OCI-LY3 (cell line): ENCODE measurements around the gene SHC3.

ENCODE experiments used
- H2AFZ ChIP-seq: fragments of 200-600, 300-600 bp; shearing (Covaris generic); 2 replicates; pipeline ENCODE4 v1.6.0; 2014; ENCODE audit warnings: antibody characterized with exemption, low read depth, low read length
- H3K27ac ChIP-seq: fragments of 200-600, 300-600 bp; sonication (generic); 2 replicates; pipeline ENCODE4 v1.5.1; 2014; ENCODE audit warnings: mild to moderate bottlenecking, low read length, moderate library complexity, mixed read lengths
- H3K27me3 ChIP-seq: fragments of 200-600, 300-600 bp; sonication (generic); 2 replicates; pipeline ENCODE4 v1.6.1; 2014; ENCODE audit warnings: low read depth, low read length, mixed read lengths
- H3K36me3 ChIP-seq: fragments of 200-600, 300-600 bp; sonication (generic); replicated peaks from 2 replicates; pipeline ENCODE3; 2014; ENCODE audit warnings: low read depth, low read length, mixed read lengths
- H3K4me1 ChIP-seq: fragments of 300-600, 200-600 bp; sonication (generic); 2 replicates; pipeline ENCODE4 v1.6.1; 2014; ENCODE audit warnings: low read length, mixed read lengths
- H3K4me2 ChIP-seq: fragments of 200-600, 300-600 bp; sonication (generic); 2 replicates; pipeline ENCODE4 v1.6.1; 2014; ENCODE audit warnings: low read length, mixed read lengths
- H3K4me3 ChIP-seq: fragments of 300-600, 200-600 bp; sonication (generic); 2 replicates; pipeline ENCODE4 v1.5.1; 2014; ENCODE audit warnings: antibody characterized with exemption, mild to moderate bottlenecking, low read length, moderate library complexity
- H3K79me2 ChIP-seq: fragments of 300-600, 200-600 bp; shearing (Covaris generic); 2 replicates; pipeline ENCODE4 v1.6.1; 2014; ENCODE audit warnings: mild to moderate bottlenecking, low read length, mixed read lengths
- H3K9ac ChIP-seq: fragments of 300-600, 200-600 bp; shearing (Covaris generic); 2 replicates; pipeline ENCODE4 v1.6.0; 2014; ENCODE audit warnings: mild to moderate bottlenecking, low read length, moderate library complexity
- H3K9me3 ChIP-seq: fragments of 200-600, 300-600 bp; shearing (Covaris generic); 2 replicates; pipeline ENCODE4 v1.6.1; 2014; ENCODE audit warnings: low read length, mixed read lengths; ENCODE audit not compliant: insufficient read depth
- H4K20me1 ChIP-seq: fragments of 200-600, 300-600 bp; sonication (generic); 2 replicates; pipeline ENCODE4 v1.6.1; 2016; ENCODE audit warnings: low read length, mixed read lengths; ENCODE audit not compliant: insufficient read depth
- CTCF ChIP-seq: fragments of 200-600, 300-600 bp; sonication (generic); IDR thresholded peaks from 2 replicates; pipeline ENCODE4 v1.5.1; 2014; ENCODE audit warnings: antibody characterized with exemption, low read length, low read depth
- EZH2phosphoT487 ChIP-seq: fragments of 200-600 bp; shearing (Covaris generic); IDR thresholded peaks from 2 replicates; pipeline ENCODE4 v1.6.1; 2018; ENCODE audit warnings: antibody characterized with exemption, mixed run types, low read depth

The SHC3 gene

GRCh38 chr9:89015336-89015735, 163.3 kb downstream of the SHC3 start:
- H3K4me2 ChIP-seq, result no peak overlapping the region
- peaks cover 6% of the 10 kb centered on the region; the same call in 1 of the 2 replicates for H3K27me3 ChIP-seq
- no peak overlapping the region for H3K9ac ChIP-seq
- TF ChIP-seq EZH2phosphoT487 (no peak), CTCF (no peak)
- no peaks in the 10 kb centered on the region for H4K20me1 ChIP-seq
- no peak overlapping the region for H2AFZ ChIP-seq
- no peaks in the 10 kb centered on the region for H3K79me2 ChIP-seq
- no peaks in the 10 kb centered on the region for H3K9me3 ChIP-seq
- H3K4me3 ChIP-seq, result no peak overlapping the region
- no peaks in the 10 kb centered on the region for H3K4me1 ChIP-seq
- H3K36me3 ChIP-seq, result no peaks in the 10 kb centered on the region
- no peak overlapping the region for H3K27ac ChIP-seq

GRCh38 chr9:89014153-89014552, 164.5 kb downstream of the SHC3 start:
- no peaks in the 10 kb centered on the region for H4K20me1 ChIP-seq
- H2AFZ ChIP-seq, result no peak overlapping the region
- H3K27ac ChIP-seq, result no peak overlapping the region
- H3K4me1 ChIP-seq, result no peaks in the 10 kb centered on the region
- no peak overlapping the region for H3K4me3 ChIP-seq
- H3K9ac ChIP-seq, result no peak overlapping the region
- no peak for TF ChIP-seq EZH2phosphoT487
- TF ChIP-seq CTCF, result no peak
- H3K9me3 ChIP-seq, result no peaks in the 10 kb centered on the region
- H3K79me2 ChIP-seq, result no peaks in the 10 kb centered on the region
- H3K36me3 ChIP-seq, result no peaks in the 10 kb centered on the region
- no peak overlapping the region for H3K4me2 ChIP-seq
- peaks cover 6% of the 10 kb centered on the region; the same call in 1 of the 2 replicates for H3K27me3 ChIP-seq

- no peak overlapping the region for H3K9ac ChIP-seq
- H3K36me3 ChIP-seq, result no peaks in the 10 kb centered on the region
- peaks cover 6% of the 10 kb centered on the region; the same call in 1 of the 2 replicates for H3K27me3 ChIP-seq
- H2AFZ ChIP-seq, result no peak overlapping the region
- H3K4me3 ChIP-seq, result no peak overlapping the region
- H4K20me1 ChIP-seq, result no peaks in the 10 kb centered on the region
- H3K4me1 ChIP-seq, result peaks cover 4% of the 10 kb centered on the region
- TF ChIP-seq EZH2phosphoT487 (no peak), CTCF (no peak)
- no peak overlapping the region for H3K4me2 ChIP-seq
- no peak overlapping the region for H3K27ac ChIP-seq
- no peaks in the 10 kb centered on the region for H3K79me2 ChIP-seq
- H3K9me3 ChIP-seq, result no peaks in the 10 kb centered on the region
Measured at GRCh38 chr9:89013660-89014059, 165.0 kb downstream of the SHC3 start.

GRCh38 chr9:89012294-89013042, 166.2 kb downstream of the SHC3 start:
- Histone ChIP-seq H2AFZ (no peak overlapping the region), H3K79me2 (no peaks in the 10 kb centered on the region), H3K27me3 (peaks cover 12% of the 10 kb centered on the region), H3K4me2 (no peak overlapping the region), H3K4me1 (peaks cover 10% of the 10 kb centered on the region), H3K36me3 (no peaks in the 10 kb centered on the region), H3K9ac (no peak overlapping the region), H3K4me3 (no peak overlapping the region), H3K27ac (no peak overlapping the region), H3K9me3 (no peaks in the 10 kb centered on the region), H4K20me1 (no peaks in the 10 kb centered on the region)
- TF ChIP-seq CTCF (no peak), EZH2phosphoT487 (no peak)
